ENCODE measurements around the gene TBC1D14. TPM values are rescaled to one million over a fixed set of nuclear protein-coding genes. Genes with fewer than 3 reads are reported as not detected.

TBC1D14 gene
- total and polyA plus RNA-seq, 2 of the 8 experiments (the other 6 are each of a cell fraction or from before 2014, with no cell fraction given) = 45.6 to 48.2 TPM

DNA sequence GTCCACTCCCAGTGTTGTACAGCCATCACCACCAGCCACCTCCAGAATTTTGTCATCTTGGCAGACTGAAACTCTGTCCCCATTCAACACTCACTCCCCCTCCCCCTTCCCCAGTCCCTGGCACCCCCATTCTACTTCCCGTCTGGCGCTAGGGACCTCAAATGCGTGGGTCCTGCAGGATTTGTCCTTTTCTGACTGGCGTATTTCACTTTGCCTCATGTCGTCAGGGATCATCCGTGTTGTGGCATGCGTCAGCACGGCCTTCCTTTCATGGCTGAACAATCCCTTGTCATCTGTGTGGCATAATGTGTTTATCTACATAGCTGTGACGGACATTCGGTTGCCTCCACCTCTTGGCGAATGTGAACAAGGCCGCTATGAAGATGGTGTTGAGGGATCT is 139.0 kb downstream of the TBC1D14 start:
- no peak overlapping the region for H2BK20ac ChIP-seq (ENCODE audit: low read length)
- peaks cover 6% of the 10 kb centered on the region; the same call in 1 of the 2 replicates for H3K23me2 ChIP-seq (ENCODE audit: low read depth, low read length)
- H4K8ac ChIP-seq (ENCODE audit: extremely low read depth, insufficient read depth, low read length) = no peak overlapping the region
- H3K9me3 ChIP-seq (ENCODE audit: insufficient read depth in 2 of 2, low read depth in 1 of 2, low read length in 1 of 2) = no peaks in the 10 kb centered on the region
- WGBS, 2 experiments (ENCODE audit: extremely low coverage in 1 of 2, insufficient coverage in 1 of 2, insufficient read length in 1 of 2, insufficient replicate concordance in 2 of 2, low coverage in 1 of 2, low lambda C conversion rate in 2 of 2, missing lambda C conversion rate in 1 of 2) = 95% methylated on average over 12 of the region's 12 CpGs; no CpG with 5 or more reads in 1 of the 2 experiments
- no peak overlapping the region for H3K14ac ChIP-seq (ENCODE audit: insufficient read length)
- H4K5ac ChIP-seq (ENCODE audit: insufficient read length, low read depth, low read length) = no peak overlapping the region
- H3K18ac ChIP-seq (ENCODE audit: extremely low read depth, low read length) = no peak overlapping the region
- H3K56ac ChIP-seq (replicated peaks; ENCODE audit: insufficient read length, low read depth, low read length) = no peak overlapping the region
- H2BK120ac ChIP-seq (replicated peaks; ENCODE audit: low read depth, low read length) = no peak overlapping the region
- H2BK5ac ChIP-seq (ENCODE audit: low read depth, low read length) = no peak overlapping the region; the same call in 1 of the 2 replicates
- H3K4me1 ChIP-seq (replicated peaks in 1 of 4; ENCODE audit: control insufficient read depth in 3 of 4, insufficient read depth in 4 of 4, low read length in 3 of 4) = peaks cover 0 to 13% (median 2%) of the 10 kb centered on the region in 4 experiments; a peak in 5 of 7 replicates
- no peak overlapping the region for H3K9ac ChIP-seq (replicated peaks in 1 of 4; ENCODE audit: extremely low read depth in 1 of 4, low read depth in 3 of 4, low read length in 3 of 4)
- H3K27ac ChIP-seq (ENCODE audit: low read depth, low read length) = no peak overlapping the region
- no peak overlapping the region for H3K23ac ChIP-seq (ENCODE audit: insufficient read length)
- no peak overlapping the region for H2AK5ac ChIP-seq (ENCODE audit: low read depth, low read length)
- no peak overlapping the region for H2AFZ ChIP-seq (ENCODE audit: low read length)
- H4K91ac ChIP-seq (replicated peaks; ENCODE audit: insufficient read length, low read length) = no peak overlapping the region
- no peak overlapping the region for H2BK12ac ChIP-seq (ENCODE audit: low read depth, low read length)
- TF ChIP-seq CHD1 (IDR thresholded peaks at IDR 0.05; ENCODE audit: low read depth, low read length) (no peak), CBX8 (IDR thresholded peaks at IDR 0.05; ENCODE audit: borderline replicate concordance, low read depth, low read length) (no peak), MAFK (IDR thresholded peaks at IDR 0.05; ENCODE audit: low read depth, low read length) (no peak), POLR2A (IDR thresholded peaks at IDR 0.05; ENCODE audit: control extremely low read depth in 1 of 2, low read depth in 2 of 2, low read length in 2 of 2) (no peak), RFX5 (IDR thresholded peaks at IDR 0.05; ENCODE audit: borderline replicate concordance, low read depth, low read length) (no peak), KDM4A (IDR thresholded peaks at IDR 0.05; ENCODE audit: low read depth, low read length, severe bottlenecking) (no peak), TEAD4 (IDR thresholded peaks at IDR 0.05; ENCODE audit: low read depth, low read length) (no peak), PHF8 (conservative IDR thresholded peaks at IDR 0.05; ENCODE audit: low read depth, low read length) (no peak)
- TF ChIP-seq, protein P1, sequence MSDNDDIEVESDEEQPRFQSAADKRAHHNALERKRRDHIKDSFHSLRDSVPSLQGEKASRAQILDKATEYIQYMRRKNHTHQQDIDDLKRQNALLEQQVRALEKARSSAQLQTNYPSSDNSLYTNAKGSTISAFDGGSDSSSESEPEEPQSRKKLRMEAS (IDR thresholded peaks at IDR 0.05) = no peak
- H2BK15ac ChIP-seq (ENCODE audit: low read length) = no peak overlapping the region
- DNase-seq (ENCODE audit: low read depth in 1 of 2, low spot score in 2 of 2) (no peak), FAIRE-seq (no peak)
- H3K27me3 ChIP-seq (replicated peaks in 1 of 4; ENCODE audit: control insufficient read depth in 3 of 4, extremely low read depth in 1 of 4, insufficient read depth in 3 of 4, low read length in 3 of 4) = peaks cover 0 to 10% (median 4%) of the 10 kb centered on the region in 4 experiments; a peak in 4 of 7 replicates
- H3K79me2 ChIP-seq (ENCODE audit: control insufficient read depth in 1 of 2, insufficient read depth in 2 of 2, low read length in 2 of 2) = peaks cover 3 to 49% of the 10 kb centered on the region in 2 experiments; a peak in 3 of 4 replicates
- POLR2A ChIA-PET (ENCODE audit: partially characterized antibody) = interaction anchor here (1.3 kb wide), 1 partner anchor 19 kb away, joined by 5 read pairs; the partner anchor contains the start of gene GRPEL1
- H3K79me1 ChIP-seq (ENCODE audit: low read depth, low read length) = peaks cover 47% of the 10 kb centered on the region
- peaks cover 7 to 34% of the 10 kb centered on the region in 2 experiments for H4K20me1 ChIP-seq (replicated peaks in 1 of 2; ENCODE audit: control insufficient read depth in 1 of 2, insufficient read depth in 2 of 2, low read length in 2 of 2)
- H3K4ac ChIP-seq (replicated peaks; ENCODE audit: insufficient read length, low read depth, low read length) = no peak overlapping the region
- H3K4me3 ChIP-seq (ENCODE audit: extremely low read depth in 1 of 4, insufficient read depth in 2 of 4, low read depth in 3 of 4, low read length in 4 of 4) = no peak overlapping the region
- CTCF ChIA-PET (ENCODE audit: partially characterized antibody) = interaction anchor here (0.8 to 9.7 kb wide), 2 partner anchors 18 to 21 kb away, joined by 4 to 108 read pairs; partner anchors contain the start of gene GRPEL1
- H3K36me3 ChIP-seq (ENCODE audit: control insufficient read depth in 2 of 4, insufficient read depth in 4 of 4, low read length in 3 of 4) = no peaks in the 10 kb centered on the region
- no peak overlapping the region for H3K4me2 ChIP-seq (ENCODE audit: insufficient read depth in 1 of 2, low read depth in 2 of 2, low read length in 2 of 2)
